ENCODE measurements around the gene PARP2. TPM values are rescaled to one million over a fixed set of nuclear protein-coding genes. Genes with fewer than 3 reads are reported as not detected.

The PARP2 gene
- total RNA-seq, 4 donors from 2014 or later: 9.2 to 20.3 (median 15.4) TPM

DNA sequence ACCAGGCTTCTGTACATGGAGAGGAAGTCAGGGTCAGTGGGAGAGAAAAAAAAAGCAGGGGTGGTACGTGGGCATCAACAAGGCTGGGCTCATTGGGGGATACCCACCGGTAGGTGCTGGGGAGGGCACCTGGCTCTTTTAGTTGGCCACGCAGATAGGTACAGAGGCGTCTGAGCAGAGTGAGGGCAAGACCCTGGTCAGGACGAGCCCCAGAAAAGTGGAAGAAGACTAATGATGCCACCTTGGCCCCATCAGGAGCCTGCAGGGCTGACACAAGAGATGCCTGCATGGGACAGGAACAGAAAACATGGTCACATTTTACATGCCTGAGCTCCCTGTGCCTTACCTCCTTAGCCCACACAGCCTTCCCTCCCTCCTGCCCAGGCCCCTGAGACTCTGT, 40.2 kb downstream of the PARP2 start:
- TF ChIP-seq, protein P1, sequence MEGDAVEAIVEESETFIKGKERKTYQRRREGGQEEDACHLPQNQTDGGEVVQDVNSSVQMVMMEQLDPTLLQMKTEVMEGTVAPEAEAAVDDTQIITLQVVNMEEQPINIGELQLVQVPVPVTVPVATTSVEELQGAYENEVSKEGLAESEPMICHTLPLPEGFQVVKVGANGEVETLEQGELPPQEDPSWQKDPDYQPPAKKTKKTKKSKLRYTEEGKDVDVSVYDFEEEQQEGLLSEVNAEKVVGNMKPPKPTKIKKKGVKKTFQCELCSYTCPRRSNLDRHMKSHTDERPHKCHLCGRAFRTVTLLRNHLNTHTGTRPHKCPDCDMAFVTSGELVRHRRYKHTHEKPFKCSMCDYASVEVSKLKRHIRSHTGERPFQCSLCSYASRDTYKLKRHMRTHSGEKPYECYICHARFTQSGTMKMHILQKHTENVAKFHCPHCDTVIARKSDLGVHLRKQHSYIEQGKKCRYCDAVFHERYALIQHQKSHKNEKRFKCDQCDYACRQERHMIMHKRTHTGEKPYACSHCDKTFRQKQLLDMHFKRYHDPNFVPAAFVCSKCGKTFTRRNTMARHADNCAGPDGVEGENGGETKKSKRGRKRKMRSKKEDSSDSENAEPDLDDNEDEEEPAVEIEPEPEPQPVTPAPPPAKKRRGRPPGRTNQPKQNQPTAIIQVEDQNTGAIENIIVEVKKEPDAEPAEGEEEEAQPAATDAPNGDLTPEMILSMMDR (IDR thresholded peaks at IDR 0.05; ENCODE audit: low read depth): no peak

GRCh38 chr14:20384321-20384720, 40.9 kb downstream of the PARP2 start:
- TF ChIP-seq, protein P1 (IDR thresholded peaks at IDR 0.05; ENCODE audit: low read depth): no peak

DNA sequence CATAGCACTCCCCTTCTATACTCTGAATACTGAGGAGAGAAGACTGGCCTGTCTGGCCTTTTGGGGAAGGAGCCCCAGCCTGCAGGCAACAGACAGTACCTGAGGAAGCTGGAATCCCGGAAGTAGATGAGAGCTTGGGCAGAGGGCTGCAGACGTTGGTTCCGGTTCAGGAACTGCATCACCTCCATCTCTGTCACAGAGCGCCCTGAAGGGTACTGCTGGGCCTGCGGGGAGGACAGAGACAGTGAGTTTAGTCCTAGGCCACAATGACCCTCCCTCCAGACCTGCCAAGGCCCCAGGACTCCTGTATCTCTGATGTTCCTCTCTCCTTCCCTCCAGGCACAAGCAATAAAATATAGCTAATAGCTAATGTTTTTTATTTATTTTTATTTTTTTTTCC, 41.5 kb downstream of the PARP2 start:
- TF ChIP-seq, protein P1 (IDR thresholded peaks at IDR 0.05; ENCODE audit: low read depth): no peak

GRCh38 chr14:20386276-20386855, 42.9 kb downstream of the PARP2 start:
- TF ChIP-seq, protein P1 (IDR thresholded peaks at IDR 0.05; ENCODE audit: low read depth): no peak

- TF ChIP-seq, protein P1 (IDR thresholded peaks at IDR 0.05; ENCODE audit: low read depth): no peak
Observed at GRCh38 chr14:20387576-20387975, 44.1 kb downstream of the PARP2 start.

- TF ChIP-seq, protein P1 (IDR thresholded peaks at IDR 0.05; ENCODE audit: low read depth): no peak
Observed at GRCh38 chr14:20388159-20388558, 44.7 kb downstream of the PARP2 start.

GRCh38 chr14:20391505-20391904, 48.1 kb downstream of the PARP2 start:
- TF ChIP-seq, protein P1 (IDR thresholded peaks at IDR 0.05; ENCODE audit: low read depth): no peak
